B cell (primary cell): ENCODE measurements around the gene AXIN1. TPM values are rescaled to one million over a fixed set of nuclear protein-coding genes. Genes with fewer than 3 reads are reported as not detected.

Experiments used
- ATAC-seq: fragments of 200-7000 bp; cut with Tn5 transposase; one replicate; pipeline ENCODE4 v1.10.0; 2021; ENCODE audit warnings: low read depth, mild to moderate bottlenecking, moderate number of reproducible peaks, moderate library complexity
- CTCF ChIA-PET: fragments of 350-600 bp; sonication (Branson Sonifier 250); formaldehyde crosslinking; loops from one replicate; lab custom pipeline; 2021; ENCODE audit warnings: antibody characterized with exemption, inconsistent platforms; lab: Charles Lee
- POLR2A ChIA-PET: fragments of 350-600 bp; sonication (Branson Sonifier 250); formaldehyde crosslinking; loops from one replicate; lab custom pipeline; 2021; ENCODE audit warnings: antibody characterized with exemption; lab: Charles Lee
- DNase-seq: peaks from one replicate; pipeline ENCODE4 v3.0.0; 2013
- H2AFZ ChIP-seq: 2 replicates; pipeline ENCODE4 v1.6.1; 2012; ENCODE audit warnings: mild to moderate bottlenecking, low read depth, low read length; ENCODE audit not compliant: insufficient read depth, poor library complexity, severe bottlenecking
- H3K27ac ChIP-seq, 2 donors: 1 replicate in 1 of 2; 2 replicates in 1 of 2; pipeline ENCODE4 v1.5.1; 2012 to 2013; ENCODE audit warnings: low read length in 2 of 2, mild to moderate bottlenecking in 2 of 2, moderate library complexity in 1 of 2
- H3K27me3 ChIP-seq, 4 experiments: fragments of 200-600 bp in 1 of 4; sonication (generic) in 1 of 4; replicated peaks in 1 of 4; 1 replicate in 2 of 4; 2 replicates in 2 of 4; pipeline versions ENCODE4 v1.6.1 to v1.7.0; 2013 to 2016; ENCODE audit warnings: low read length in 3 of 4, mild to moderate bottlenecking in 2 of 4, mixed read lengths in 1 of 4, moderate library complexity in 1 of 4; ENCODE audit not compliant: insufficient read depth in 4 of 4, control insufficient read depth in 3 of 4; ENCODE audit errors: control extremely low read depth in 1 of 4
- H3K36me3 ChIP-seq, 2 experiments: replicated peaks in 1 of 2; 1 replicate in 1 of 2; 2 replicates in 1 of 2; pipeline versions ENCODE4 v1.6.1 to v1.7.1; 2013; ENCODE audit warnings: low read length in 1 of 2; ENCODE audit not compliant: insufficient read depth in 2 of 2, control insufficient read depth in 1 of 2; ENCODE audit errors: control extremely low read depth in 1 of 2, extremely low read depth in 1 of 2
- H3K4me1 ChIP-seq, 2 donors: fragments of 200-600 bp in 1 of 2; sonication (generic) in 1 of 2; 1 replicate in 1 of 2; 2 replicates in 1 of 2; pipeline versions ENCODE4 v1.5.1 to v1.6.1; 2013 to 2017; ENCODE audit warnings: low read length in 2 of 2; ENCODE audit not compliant: control insufficient read depth in 2 of 2, insufficient read depth in 2 of 2
- H3K4me2 ChIP-seq: replicated peaks from 2 replicates; pipeline ENCODE3; 2012; ENCODE audit warnings: mild to moderate bottlenecking, low read depth, low read length; ENCODE audit not compliant: poor library complexity, severe bottlenecking
- H3K4me3 ChIP-seq, 5 experiments: fragments of 200-600 bp in 1 of 5; sonication (generic) in 1 of 5; 1 replicate in 3 of 5; 2 replicates in 2 of 5; pipeline versions ENCODE4 v1.5.1 to v1.7.0; 2011 to 2016; ENCODE audit warnings: low read length in 4 of 5, mild to moderate bottlenecking in 4 of 5, low read depth in 2 of 5, control low read depth in 1 of 5, moderate library complexity in 1 of 5; ENCODE audit not compliant: insufficient read depth in 1 of 5; ENCODE audit errors: control extremely low read depth in 1 of 5, extremely low read depth in 1 of 5
- H3K79me2 ChIP-seq: fragments of 200-600 bp; sonication (generic); one replicate; pipeline ENCODE4 v1.6.0; 2016; ENCODE audit warnings: low read length; ENCODE audit not compliant: control insufficient read depth, insufficient read depth
- H3K9ac ChIP-seq: fragments of 200-600 bp; sonication (generic); 2 replicates; pipeline ENCODE4 v1.6.1; 2017; ENCODE audit warnings: mild to moderate bottlenecking, low read length, moderate library complexity
- H3K9me3 ChIP-seq, 3 donors: one replicate each; pipeline versions ENCODE4 v1.6.1 to v1.7.1; 2013; ENCODE audit warnings: low read length in 2 of 3; ENCODE audit not compliant: control insufficient read depth in 2 of 3, insufficient read depth in 1 of 3; ENCODE audit errors: control extremely low read depth in 1 of 3
- H4K20me1 ChIP-seq: 2 replicates; pipeline ENCODE4 v1.6.0; 2012; ENCODE audit warnings: mild to moderate bottlenecking, low read length; ENCODE audit not compliant: insufficient read depth, control insufficient read depth, poor library complexity, severe bottlenecking
- H3K27ac Mint-ChIP-seq: one replicate; pipeline ENCODE4 v1.8.0; 2021; ENCODE audit warnings: mixed read lengths
- H3K27me3 Mint-ChIP-seq: one replicate; pipeline ENCODE4 v1.8.0; 2021; ENCODE audit warnings: mixed read lengths
- H3K4me1 Mint-ChIP-seq: one replicate; pipeline ENCODE4 v1.8.0; 2021; ENCODE audit warnings: mixed read lengths
- H3K4me3 Mint-ChIP-seq: one replicate; pipeline ENCODE4 v1.8.0; 2021; ENCODE audit warnings: mixed read lengths
- H3K9me3 Mint-ChIP-seq: one replicate; pipeline ENCODE4 v1.8.0; 2022; ENCODE audit warnings: mixed read lengths; ENCODE audit not compliant: insufficient read depth
- EZH2 ChIP-seq: IDR thresholded peaks from 2 replicates; pipeline ENCODE4 v1.6.1; 2012; ENCODE audit warnings: borderline replicate concordance, low read depth, mild to moderate bottlenecking, moderate library complexity, low read length; ENCODE audit not compliant: insufficient read depth, poor library complexity, severe bottlenecking
- WGBS: methylation state at CpG from one replicate; pipeline ENCODE4 v1.1.5; 2013; ENCODE audit warnings: missing lambda C conversion rate; ENCODE audit not compliant: insufficient coverage; 5-methylcytosine and 5-hydroxymethylcytosine counted together
- intact Hi-C: fragments of 100-400 bp; cut with micrococcal nuclease; formaldehyde crosslinking; loops from one replicate; pipeline ENCODE4 v1.10.0; 2022
- polyA plus RNA-seq: library from polyadenylated mRNA; depleted of rRNA; stranded (reverse); fragments of >200 nt; gene quantifications from 2 replicates; pipeline ENCODE4 v1.2.3, GENCODE V29; 2012
- total RNA-seq, 2 donors: library from RNA; stranded (reverse); fragments of 120-200 nt in 1 of 2; gene quantifications; 1 replicate in 1 of 2; 2 replicates in 1 of 2; pipeline versions ENCODE4 v1.2.3 to v1.2.4, GENCODE V29; 2013 to 2022
- TF ChIP-seq, protein P1 (sequence below): fragments of 200-600 bp; IDR thresholded peaks from one replicate; pipeline ENCODE4 v1.8.0; 2022; ENCODE audit warnings: antibody characterized with exemption, mild to moderate bottlenecking

AXIN1 gene
- total and polyA plus RNA-seq, 2 donors (not counting 1 experiment from before 2014, with no cell fraction given): 39.0 to 40.8 TPM

DNA sequence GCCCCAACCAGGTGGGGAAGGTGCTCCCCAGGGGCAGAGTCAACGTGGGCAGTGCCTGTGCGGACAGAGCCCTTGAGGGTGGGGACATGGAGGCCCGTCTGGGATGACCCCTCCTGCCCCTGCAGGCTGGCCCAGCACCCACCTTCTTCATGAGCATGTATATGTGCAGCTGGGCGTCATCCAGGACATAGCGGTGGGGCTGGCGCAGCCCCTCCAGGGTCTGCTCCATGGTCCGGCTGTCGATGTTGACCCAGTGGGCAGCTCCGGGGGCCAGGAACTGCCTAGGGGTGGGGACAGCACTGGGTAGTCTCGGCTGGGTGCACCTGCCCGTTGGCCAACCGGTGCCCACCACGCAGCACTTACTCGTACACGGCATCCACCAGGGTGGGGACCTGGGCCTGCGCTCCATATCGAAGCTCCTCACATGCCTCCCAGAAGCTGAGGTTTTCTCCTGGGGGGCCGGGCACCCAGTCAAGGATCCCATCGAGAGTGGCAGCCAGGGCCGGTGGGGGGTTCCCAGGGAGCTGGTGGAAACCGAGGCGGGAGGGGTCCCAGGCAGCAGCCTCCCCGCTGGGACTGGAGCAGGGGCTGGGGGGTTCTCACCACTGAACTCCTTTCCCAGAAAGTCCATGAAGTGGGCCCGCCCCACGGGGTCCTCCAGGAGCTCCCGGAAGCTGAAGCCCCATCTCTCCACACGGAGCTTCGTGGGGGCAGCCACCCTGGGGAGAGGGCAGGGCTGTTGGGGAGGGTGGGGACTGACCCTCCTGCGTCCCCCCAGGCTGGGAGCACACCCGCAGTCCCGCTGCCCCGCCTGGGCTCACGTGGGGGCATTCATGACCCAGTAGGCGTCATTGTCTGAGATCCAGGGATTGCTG is 81.9 kb downstream of the AXIN1 start:
- peaks cover 0 to 14% (median 6%) of the 10 kb centered on the region in 4 experiments for H3K27me3 ChIP-seq
- H3K4me2 ChIP-seq: no peak overlapping the region
- Mint-ChIP-seq H3K4me1 (peaks cover 3% of the 10 kb centered on the region), H3K9me3 (no peaks in the 10 kb centered on the region), H3K27ac (no peak overlapping the region), H3K27me3 (peaks cover 10% of the 10 kb centered on the region), H3K4me3 (no peak overlapping the region)
- 91% methylated on average over 32 of the region's 34 CpGs for WGBS
- H3K9ac ChIP-seq: no peak overlapping the region
- no peaks in the 10 kb centered on the region for H3K79me2 ChIP-seq
- ATAC-seq (no peak), DNase-seq (no peak)
- H3K4me1 ChIP-seq: peaks cover 0 to 7% of the 10 kb centered on the region in 2 donors
- H4K20me1 ChIP-seq: no peaks in the 10 kb centered on the region
- H3K4me3 ChIP-seq: no peak overlapping the region
- CTCF ChIA-PET: no interaction called here
- POLR2A ChIA-PET: interaction anchor here (0.6 kb wide), 1 partner anchor 14 kb away, joined by 4 read pairs; no protein-coding TSS in a partner anchor
- no peaks in the 10 kb centered on the region for H3K36me3 ChIP-seq
- intact Hi-C loops: no loop called here
- TF ChIP-seq, protein P1, sequence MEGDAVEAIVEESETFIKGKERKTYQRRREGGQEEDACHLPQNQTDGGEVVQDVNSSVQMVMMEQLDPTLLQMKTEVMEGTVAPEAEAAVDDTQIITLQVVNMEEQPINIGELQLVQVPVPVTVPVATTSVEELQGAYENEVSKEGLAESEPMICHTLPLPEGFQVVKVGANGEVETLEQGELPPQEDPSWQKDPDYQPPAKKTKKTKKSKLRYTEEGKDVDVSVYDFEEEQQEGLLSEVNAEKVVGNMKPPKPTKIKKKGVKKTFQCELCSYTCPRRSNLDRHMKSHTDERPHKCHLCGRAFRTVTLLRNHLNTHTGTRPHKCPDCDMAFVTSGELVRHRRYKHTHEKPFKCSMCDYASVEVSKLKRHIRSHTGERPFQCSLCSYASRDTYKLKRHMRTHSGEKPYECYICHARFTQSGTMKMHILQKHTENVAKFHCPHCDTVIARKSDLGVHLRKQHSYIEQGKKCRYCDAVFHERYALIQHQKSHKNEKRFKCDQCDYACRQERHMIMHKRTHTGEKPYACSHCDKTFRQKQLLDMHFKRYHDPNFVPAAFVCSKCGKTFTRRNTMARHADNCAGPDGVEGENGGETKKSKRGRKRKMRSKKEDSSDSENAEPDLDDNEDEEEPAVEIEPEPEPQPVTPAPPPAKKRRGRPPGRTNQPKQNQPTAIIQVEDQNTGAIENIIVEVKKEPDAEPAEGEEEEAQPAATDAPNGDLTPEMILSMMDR: no peak
- TF ChIP-seq EZH2: no peak
- no peak overlapping the region for H2AFZ ChIP-seq
- no peak overlapping the region for H3K27ac ChIP-seq
- H3K9me3 ChIP-seq: no peaks in the 10 kb centered on the region
